HPDE6-E6E7 (cell line): Measurements from ENCODE around the gene REN.

Experiments used
- DNase-seq: peaks from one replicate; pipeline ENCODE4 v3.0.0; 2011; ENCODE audit warnings: missing footprints; ENCODE audit errors: extremely low spot score

REN gene

GRCh38 chr1:204110894-204111633 lies 55.1 kb downstream of the REN start:
- DNase-seq, result no peak

DNA sequence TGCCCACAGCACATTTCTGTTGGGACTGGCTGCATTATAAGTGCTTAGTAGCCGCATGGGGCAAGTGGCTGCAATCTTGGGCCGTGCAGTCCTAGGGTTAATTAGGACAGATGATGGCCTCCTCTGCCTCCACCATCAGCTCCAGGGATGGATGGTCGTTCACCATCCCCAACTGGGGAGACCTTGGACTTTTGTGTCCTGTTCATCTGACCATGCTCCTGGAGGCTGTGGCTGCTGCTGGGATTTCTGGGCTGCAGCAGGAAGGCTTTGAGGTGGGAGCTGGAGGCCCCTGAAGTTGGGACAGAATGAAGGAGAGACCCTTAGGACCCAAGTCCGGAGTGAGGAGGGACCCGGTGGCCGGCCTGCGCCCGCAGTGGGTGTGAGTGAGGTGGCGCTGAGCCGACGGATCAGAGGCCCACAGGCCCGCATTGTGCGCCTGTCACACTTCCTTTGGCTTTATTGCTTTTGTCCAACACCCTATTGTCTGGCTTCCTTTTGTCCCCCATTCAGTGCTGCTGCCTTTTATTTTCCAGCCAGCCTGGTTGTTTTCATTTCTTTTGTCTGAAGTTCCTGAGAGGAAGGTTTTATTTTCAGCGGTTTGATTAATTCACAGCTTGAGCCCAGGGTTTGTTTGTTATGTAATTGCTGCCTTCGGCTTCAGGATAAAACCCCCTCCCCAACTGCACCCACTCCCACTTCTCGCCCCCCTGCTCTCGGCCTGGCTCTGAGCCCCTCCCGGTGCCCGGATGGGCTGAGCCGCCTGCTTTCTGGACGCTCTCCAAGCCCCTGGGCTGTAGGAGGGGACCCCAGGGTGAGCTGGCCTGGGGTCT lies 57.6 kb downstream of the REN start:
- DNase-seq, result no peak

GRCh38 chr1:204107892-204108291 lies 58.2 kb downstream of the REN start:
- DNase-seq, result no peak

- no peak for DNase-seq
Observed at GRCh38 chr1:204106825-204107224, 59.3 kb downstream of the REN start.

DNA sequence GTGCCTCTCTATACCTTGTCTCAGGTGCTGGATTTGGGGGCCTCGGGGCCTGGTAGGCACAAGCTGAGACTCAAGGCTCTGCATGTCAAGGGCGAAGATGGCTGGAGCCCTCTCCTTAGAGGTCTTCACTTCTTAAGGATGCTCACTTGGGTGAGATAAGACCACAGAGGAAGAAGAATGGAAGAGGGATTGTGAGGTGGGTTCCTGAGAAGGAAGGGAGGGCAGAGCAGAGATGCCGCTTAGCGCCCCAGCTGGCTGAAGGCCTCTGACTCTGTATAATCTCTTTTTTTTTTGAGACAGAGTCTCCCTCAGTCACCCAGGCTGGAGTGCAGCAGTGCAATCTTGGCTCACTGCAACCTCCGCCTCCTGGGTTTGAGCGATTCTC lies 61.0 kb downstream of the REN start:
- no peak for DNase-seq
